ENCODE measurements around the gene HMOX1.
A peak's percentile ranks its signal among the peaks of the same experiment; 100 is the strongest.
"Not testable (repeated sequence)": the region's sequence is repeated elsewhere in the genome, so short reads cannot be mapped to it uniquely, and the experiment has no call there.

HMOX1 gene

GRCh38 chr22:35350539-35351503 is 30.1 kb upstream of the HMOX1 start:
- DNase-seq = peak; percentile 76

DNA sequence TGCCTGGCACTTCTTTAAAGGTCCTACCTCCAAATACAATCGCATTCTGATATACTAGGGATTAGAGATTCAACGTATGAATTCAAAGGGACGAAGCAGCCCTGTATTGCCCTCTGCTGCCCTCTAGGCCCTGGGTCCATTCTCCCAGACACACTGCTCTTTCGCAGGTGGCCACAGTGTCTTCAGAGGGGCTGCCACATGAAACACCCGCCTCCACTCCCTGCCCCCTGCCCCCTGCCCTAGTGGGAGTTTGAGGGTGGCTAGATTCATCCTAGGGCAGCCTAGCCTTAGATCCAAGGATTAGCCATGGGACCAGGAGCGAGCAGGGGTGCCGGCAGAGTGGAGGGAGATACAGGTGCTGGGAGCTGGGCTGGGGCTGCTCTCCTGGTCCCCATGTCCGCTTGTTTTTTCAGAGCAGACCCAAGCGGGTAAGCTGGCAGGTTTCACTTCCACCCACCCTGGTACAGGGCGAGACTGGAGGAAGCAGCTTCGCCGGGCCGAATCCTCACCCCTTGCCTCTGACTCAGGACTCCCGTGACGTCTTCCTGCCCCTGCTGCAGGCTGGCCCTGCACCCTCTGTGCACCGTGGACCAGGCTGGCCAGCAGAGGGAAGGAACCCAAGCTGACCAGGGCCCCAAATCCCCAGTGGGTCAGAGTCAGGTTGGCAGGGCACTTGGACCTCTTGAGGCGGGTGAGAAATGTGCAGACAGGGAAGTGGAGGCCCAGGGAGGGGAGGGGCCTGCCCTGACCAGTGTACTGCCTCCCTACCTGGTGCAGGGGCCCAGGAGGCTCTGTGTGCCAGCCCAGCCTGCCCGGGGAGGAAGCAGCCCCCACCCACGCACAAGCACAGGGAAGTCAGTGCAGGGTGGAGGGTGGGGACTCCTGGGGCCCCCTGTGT is 28.4 kb upstream of the HMOX1 start:
- no peak for DNase-seq

DNA sequence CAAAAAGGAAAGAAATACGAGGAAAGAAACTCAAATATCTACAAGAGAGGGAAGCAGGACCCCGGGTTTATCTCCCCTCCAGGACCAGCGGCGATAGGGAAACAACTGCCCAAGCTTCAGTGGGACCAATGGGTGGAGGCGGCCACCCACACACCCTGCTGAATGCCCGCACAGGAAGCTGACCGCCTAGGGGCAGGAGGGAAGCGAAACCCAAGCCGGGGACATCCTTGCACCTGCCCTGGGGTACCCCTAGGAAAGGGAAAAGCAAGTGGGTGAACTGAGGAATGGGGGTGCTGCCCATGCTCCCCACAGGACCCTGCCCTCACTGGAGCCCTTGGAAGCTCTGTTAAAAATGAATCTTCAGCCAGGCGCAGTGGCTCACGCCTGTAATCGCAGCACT is 27.6 kb upstream of the HMOX1 start:
- no peak for DNase-seq

DNA sequence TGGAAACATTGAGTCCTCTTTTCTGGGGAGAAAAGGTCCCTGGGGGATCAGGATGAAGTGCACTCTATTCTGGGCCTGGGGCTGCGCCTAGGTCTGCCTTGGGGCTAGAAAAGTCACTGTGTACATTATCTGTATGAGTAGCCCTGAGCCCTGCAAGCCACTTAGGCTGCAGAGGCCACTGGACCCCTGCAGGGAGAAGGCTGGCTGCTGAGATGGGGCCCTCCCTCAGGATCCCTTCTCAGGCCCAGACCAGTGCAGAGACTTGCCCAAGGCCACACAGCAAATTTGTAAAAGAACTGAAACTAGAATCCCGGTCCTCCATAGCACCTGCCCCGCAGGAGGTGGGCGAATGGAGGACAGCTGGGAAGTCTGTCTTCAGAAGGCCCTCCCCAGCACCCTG is 26.8 kb upstream of the HMOX1 start:
- no peak for DNase-seq

- no peak for DNase-seq
Observed at GRCh38 chr22:35357883-35358621, 22.8 kb upstream of the HMOX1 start.

DNA sequence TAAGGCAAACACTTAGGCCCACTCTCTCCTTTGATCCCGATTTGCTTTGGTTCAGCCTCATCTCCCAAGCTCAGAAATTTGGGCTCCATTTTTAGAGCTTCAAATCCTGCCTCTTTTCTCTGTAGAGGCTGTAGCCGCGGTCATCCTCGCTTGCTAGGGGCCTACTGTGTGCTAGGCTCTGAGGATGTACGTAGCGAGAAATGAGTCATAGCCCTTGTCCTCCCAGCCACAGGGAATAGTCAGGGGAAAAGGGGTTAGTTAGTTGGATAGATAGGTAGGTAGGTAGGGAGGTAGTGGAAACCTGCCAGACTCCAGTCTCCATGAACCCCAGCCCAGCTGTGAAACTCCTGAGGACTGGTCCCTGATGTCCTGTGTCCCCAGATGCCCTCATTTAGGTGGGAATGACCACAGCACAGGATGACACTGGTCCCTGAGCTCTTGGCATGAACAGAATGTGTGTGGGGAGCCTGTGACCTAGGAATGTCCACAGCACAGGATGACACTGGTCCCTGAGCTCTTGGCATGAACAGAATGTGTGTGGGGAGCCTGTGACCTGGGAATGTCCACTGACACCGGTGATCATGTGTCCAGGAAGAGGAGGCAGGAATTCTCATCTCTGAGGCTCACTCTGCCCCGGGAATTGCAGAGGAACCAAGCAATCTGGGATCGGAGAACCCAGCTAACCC is 21.4 kb upstream of the HMOX1 start:
- no peak for DNase-seq

- no peak for DNase-seq
Observed at GRCh38 chr22:35361001-35361558, 19.8 kb upstream of the HMOX1 start.

DNA sequence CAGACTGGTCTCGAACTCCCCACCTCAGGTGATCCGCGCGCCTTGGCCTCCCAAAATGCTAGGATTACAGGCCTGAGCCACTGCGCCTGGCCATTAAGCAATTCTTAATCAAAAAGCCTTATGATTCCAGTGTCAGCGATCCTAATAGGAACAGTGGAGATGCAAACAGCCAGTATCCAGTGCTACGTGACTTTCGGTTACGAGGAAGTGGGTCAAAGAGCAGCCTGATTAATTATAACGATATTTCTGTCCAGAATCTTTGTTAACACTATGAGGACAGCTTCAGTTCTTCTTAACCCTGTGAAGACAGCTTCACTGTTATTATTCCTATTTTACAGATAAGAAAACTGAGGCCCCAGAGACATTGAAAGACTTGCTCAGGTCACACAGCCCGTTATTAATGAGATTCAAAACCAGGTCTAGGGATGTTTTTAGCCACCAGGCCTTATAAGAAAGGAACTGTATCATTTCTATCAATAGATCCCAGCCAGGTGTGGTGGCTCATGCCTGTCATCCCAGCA is 17.3 kb upstream of the HMOX1 start:
- no peak for DNase-seq

- not testable (repeated sequence) for DNase-seq
Observed at GRCh38 chr22:35364230-35364629, 16.7 kb upstream of the HMOX1 start.

- DNase-seq = no peak
Observed at GRCh38 chr22:35367331-35367886, 13.5 kb upstream of the HMOX1 start.

DNA sequence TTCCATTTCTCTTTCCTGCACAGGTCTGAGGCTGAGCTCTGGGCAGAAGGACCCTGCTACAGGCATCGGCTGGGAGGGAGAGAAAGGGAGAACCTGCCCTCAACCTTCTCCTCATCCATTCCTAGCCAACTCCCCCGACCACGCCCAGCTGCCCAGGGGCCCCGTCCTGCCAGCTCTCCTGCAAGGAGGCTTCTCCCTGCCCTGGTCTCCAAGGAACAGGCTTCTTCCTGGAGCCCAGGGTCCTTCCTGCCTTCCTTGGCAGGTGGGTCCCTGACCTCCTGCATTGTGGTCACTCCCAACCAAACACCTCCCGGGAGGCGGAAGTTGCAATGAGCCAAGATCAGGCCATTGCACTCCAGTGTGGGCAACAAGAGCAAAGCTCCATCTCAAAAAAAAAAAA is 12.5 kb upstream of the HMOX1 start:
- DNase-seq = no peak

DNA sequence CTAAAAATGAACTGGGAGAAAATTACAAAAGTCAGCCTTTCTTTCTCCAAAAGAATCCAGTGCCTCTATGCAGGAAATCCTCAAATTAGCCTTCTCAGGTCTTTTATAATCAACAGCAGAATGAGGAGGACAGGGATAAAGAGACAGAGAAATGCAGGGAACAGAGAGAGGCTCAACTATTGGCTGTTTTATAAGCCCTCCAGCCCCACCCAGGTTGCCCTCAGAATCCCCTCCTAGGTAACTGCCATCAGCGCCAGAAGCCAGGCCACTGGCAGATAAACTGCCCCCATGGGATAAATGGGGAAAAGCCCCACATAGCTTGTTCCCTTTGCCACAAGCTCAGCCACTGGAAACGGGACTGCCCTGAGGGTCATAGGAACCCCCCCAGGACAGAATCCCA is 10.9 kb upstream of the HMOX1 start:
- no peak for DNase-seq

- DNase-seq = no peak
Observed at GRCh38 chr22:35373781-35374180, 7.1 kb upstream of the HMOX1 start.

DNA sequence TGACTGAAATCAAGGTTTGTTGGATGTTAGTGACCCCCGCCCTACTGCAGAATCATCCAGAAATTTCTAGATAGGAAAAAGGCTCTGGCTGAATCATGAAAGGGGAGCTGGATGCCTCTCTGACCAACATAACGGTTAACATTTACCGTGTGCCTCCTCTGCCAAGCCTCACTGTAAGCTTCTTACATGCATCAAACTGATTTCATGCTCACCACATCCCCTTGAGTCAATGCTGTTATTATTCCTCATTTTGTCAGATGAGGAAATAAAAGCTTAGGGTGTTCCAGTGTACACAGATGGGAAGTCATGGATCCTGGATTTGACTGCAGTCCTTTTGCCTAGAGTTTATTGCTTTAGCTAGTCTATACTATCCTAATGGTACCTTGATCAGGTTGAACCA is 5.9 kb upstream of the HMOX1 start:
- DNase-seq = no peak

GRCh38 chr22:35375526-35375925 is 5.4 kb upstream of the HMOX1 start:
- DNase-seq = no peak

DNA sequence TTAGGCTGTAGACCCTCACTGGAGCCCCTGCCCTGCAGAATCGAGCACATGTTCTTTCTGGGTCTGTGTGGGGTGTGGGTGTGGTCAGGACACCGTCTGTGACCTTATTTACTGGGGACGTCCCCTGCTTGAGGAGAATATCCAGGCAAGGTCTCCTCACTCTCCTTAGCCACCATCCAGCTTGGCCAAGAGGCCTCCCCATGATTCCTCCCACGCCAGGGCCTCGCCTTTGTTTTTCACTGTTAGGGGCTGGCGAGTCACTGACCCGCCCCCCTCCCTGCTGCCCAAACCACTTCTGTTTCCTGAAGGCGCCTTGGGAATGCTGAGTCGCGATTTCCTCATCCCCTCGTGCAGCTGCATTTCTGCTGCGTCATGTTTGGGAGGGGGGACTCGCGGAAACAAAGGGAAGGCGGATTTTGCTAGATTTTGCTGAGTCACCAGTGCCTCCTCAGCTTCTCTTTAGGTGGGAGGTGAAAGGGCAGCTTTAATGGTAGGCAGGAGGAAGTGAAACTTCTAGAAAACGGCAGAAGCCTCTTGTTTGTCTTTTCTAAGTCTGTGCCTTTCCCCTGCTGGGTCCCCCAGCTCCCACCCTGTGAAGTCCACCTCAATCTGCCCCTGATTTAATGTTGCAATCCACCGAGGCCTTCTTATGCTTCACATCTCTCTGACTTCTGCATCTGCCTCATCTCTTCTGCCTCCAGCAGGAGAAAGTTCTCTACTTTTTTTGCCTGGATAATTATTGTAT is 4.0 kb upstream of the HMOX1 start:
- no peak for DNase-seq

DNA sequence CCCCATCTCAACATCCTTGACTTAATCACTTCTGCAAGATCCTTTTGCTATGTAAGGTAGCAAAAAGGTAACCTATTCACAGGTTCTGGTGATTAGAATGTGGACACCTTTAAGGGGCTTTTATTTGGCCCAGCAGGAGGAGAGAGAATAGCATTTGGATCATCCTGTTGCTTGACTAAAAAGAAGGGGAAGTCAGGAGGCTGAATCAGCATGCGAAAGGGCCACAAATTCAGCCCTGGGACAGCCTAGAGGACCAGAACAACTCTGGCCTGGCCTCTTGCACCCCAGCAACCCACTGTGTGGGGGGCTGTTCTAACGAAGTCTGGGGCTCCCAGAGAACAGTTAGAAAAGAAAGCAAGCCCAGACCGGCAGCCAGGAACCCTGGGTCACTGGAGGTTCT is 3.2 kb upstream of the HMOX1 start:
- DNase-seq = no peak

DNA sequence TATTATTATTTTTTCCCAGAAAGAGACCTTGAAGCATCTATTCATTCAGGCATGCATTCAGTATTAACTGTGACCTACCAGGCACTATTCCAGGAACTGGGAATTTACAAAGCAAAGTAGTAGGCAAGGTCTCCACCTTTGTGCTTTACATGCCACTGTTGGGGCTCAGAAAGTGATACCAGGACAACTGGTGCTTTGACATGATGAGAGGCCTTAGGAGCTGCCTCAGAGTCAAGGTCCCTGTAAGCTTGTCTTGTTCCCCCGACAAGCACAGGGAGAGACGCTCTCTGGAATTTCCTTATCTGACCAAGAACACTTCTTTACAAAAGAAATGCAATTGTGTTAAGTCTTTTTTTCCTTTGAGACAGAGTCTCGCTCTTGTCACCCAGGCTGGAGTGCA is 2.3 kb upstream of the HMOX1 start:
- no peak for DNase-seq

- DNase-seq = no peak
Observed at GRCh38 chr22:35379146-35379993, 1.5 kb upstream of the HMOX1 start.

GRCh38 chr22:35380013-35380412 is 883 bp upstream of the HMOX1 start:
- DNase-seq = no peak

Measured in activated T-cell treated with anti-CD3 and anti-CD28 coated beads for 4 hours (primary cell).